GM12874 (cell line): Measurements from ENCODE around the gene ATP10A.

ENCODE experiments used
- CTCF ChIP-seq: IDR thresholded peaks from 2 replicates; pipeline ENCODE4 v1.5.1; 2011; ENCODE audit warnings: low read depth, mild to moderate bottlenecking, control low read depth, low read length, moderate library complexity; ENCODE audit not compliant: insufficient read depth

Gene ATP10A

GRCh38 chr15:25697586-25697985 lies 165.5 kb downstream of the ATP10A start:
- TF ChIP-seq CTCF, result no peak

GRCh38 chr15:25695875-25696760 lies 167.0 kb downstream of the ATP10A start:
- TF ChIP-seq CTCF, result no peak

GRCh38 chr15:25694823-25695312 lies 168.3 kb downstream of the ATP10A start:
- TF ChIP-seq CTCF, result no peak

GRCh38 chr15:25694239-25694584 lies 168.9 kb downstream of the ATP10A start:
- TF ChIP-seq CTCF, result no peak

- TF ChIP-seq CTCF, result peak; percentile 88
Measured at GRCh38 chr15:25693321-25694238, 169.5 kb downstream of the ATP10A start.

- TF ChIP-seq CTCF, result no peak
Measured at GRCh38 chr15:25691544-25692430, 171.3 kb downstream of the ATP10A start.
